22Rv1 (cell line): ENCODE data around the gene TIGD1.

Experiments
- H3K27ac ChIP-seq: fragments of 450-650 bp; 2 replicates; pipeline ENCODE4 v1.5.1; 2017
- ZFX ChIP-seq: fragments of 450-650 bp; IDR thresholded peaks from 2 replicates; pipeline ENCODE4 v1.6.1; 2017; ENCODE audit warnings: antibody characterized with exemption, borderline replicate concordance
- TF ChIP-seq, protein P1 (sequence below): fragments of 450-650 bp; IDR thresholded peaks from 2 replicates; pipeline ENCODE4 v1.5.1; 2017; ENCODE audit warnings: mild to moderate bottlenecking

Gene TIGD1

DNA sequence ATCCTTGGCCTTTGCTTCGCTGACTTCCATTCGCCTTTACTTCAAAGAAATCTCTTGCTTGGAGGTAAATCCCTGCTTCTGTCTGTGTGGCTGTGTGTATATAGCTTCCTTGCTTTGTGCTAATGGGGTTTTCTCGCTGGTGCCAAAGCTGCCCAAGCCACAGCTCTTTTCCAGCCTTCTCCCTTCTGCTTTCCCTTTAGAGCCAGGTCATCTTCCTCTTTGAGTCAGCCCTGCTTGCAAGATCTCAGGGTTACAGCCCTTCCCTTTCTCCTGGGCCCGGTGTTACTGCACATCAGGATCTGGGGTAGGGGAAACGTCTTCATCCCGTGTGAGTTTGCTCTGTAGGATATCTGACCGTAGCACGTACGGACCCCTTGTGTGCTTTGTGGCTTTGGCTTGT, 19.2 kb upstream of the TIGD1 start:
- H3K27ac ChIP-seq = no peak overlapping the region
- TF ChIP-seq, protein P1, sequence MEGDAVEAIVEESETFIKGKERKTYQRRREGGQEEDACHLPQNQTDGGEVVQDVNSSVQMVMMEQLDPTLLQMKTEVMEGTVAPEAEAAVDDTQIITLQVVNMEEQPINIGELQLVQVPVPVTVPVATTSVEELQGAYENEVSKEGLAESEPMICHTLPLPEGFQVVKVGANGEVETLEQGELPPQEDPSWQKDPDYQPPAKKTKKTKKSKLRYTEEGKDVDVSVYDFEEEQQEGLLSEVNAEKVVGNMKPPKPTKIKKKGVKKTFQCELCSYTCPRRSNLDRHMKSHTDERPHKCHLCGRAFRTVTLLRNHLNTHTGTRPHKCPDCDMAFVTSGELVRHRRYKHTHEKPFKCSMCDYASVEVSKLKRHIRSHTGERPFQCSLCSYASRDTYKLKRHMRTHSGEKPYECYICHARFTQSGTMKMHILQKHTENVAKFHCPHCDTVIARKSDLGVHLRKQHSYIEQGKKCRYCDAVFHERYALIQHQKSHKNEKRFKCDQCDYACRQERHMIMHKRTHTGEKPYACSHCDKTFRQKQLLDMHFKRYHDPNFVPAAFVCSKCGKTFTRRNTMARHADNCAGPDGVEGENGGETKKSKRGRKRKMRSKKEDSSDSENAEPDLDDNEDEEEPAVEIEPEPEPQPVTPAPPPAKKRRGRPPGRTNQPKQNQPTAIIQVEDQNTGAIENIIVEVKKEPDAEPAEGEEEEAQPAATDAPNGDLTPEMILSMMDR = no peak
- no peak for TF ChIP-seq ZFX

GRCh38 chr2:232568161-232568560, 17.8 kb upstream of the TIGD1 start:
- H3K27ac ChIP-seq = no peak overlapping the region
- TF ChIP-seq ZFX = no peak
- TF ChIP-seq, protein P1 = no peak

GRCh38 chr2:232567721-232568120, 17.4 kb upstream of the TIGD1 start:
- no peak for TF ChIP-seq ZFX
- TF ChIP-seq, protein P1 = no peak

DNA sequence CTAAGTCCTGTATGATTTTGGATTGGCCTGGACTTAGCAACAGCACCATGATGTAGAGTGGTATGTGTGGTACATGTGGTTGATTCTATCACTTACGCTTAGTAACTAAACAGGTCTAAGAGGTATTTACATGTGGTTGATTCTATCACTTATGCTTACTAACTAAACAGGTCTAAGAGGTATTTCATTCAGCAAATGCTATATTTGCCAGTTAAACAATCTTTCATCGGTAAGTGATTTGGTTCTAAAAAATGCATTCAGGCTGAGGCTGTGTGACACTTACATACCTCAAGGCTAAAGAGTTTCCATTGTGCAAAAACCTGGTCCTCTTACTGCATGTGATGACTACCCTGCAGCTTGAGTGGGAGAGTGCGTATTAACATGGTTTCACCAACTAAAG, 13.2 kb upstream of the TIGD1 start:
- TF ChIP-seq, protein P1 = no peak
- TF ChIP-seq ZFX = no peak
- no peak overlapping the region for H3K27ac ChIP-seq

More at GRCh38 chr2:232567721-232568120, 17.4 kb upstream of the TIGD1 start:
- H3K27ac ChIP-seq = no peak overlapping the region

DNA sequence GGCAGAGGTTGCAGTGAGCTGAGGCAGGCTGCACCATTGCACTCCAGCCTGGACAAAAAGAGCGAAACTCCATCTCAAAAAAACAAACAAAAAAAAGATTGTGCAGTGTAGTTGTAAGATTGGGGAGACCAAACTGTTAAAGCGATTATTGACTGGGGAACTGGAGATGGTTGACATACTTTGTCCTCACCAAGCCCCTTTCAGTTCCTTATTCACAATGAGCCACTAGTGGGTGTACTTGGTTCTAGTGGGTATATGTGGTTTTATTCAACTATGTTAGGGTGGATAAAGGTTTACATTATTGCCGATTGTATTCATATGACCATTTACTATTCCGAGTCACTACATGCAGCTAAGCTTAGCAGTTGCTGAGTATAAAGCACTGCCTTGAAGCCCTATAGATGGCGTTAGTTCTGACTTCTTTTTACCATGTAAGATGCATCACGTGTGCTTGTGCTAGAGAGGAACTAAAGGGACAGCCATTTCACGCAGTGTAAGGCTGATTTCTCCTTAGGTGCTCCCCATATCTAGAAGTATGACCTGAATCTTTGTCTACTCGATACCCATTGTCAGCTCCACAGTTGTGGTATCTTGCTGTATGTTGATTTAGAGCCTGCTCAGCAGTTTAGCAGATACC, 12.3 kb upstream of the TIGD1 start:
- TF ChIP-seq ZFX = no peak
- H3K27ac ChIP-seq = no peak overlapping the region

- H3K27ac ChIP-seq = no peak overlapping the region
- TF ChIP-seq, protein P1 = no peak
- no peak for TF ChIP-seq ZFX
Observed at GRCh38 chr2:232556426-232556825, 6.1 kb upstream of the TIGD1 start.

GRCh38 chr2:232551776-232552175, 1.4 kb upstream of the TIGD1 start:
- peak overlapping the region; percentile 94; the same call in 1 of the 2 replicates for H3K27ac ChIP-seq
- TF ChIP-seq, protein P1 = no peak
- no peak for TF ChIP-seq ZFX

DNA sequence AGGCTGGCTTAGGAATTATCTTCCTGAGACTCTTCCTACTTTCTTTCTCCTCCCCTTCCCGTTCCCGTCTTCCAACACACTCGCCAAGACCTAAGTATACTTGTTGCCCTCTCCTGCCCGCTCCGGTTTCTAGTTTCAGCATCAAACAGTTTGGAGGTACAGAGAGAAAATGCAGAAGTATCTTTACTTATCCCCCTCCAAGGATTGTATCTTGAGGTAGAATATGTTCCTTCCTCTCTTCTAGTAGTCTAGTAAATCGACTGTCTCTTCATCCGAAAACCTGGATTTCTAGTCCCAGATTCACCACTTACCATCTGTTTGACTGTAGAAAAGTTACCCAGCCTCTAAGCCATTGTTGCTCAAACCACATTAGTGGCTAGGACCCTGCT, 887 bp upstream of the TIGD1 start:
- peak overlapping the region; percentile 94 for H3K27ac ChIP-seq
- TF ChIP-seq, protein P1 = no peak
- no peak for TF ChIP-seq ZFX
